Activated naive CD8-positive, alpha-beta T cell treated with anti-CD3 and anti-CD28 coated beads, Interleukin-2, amount 50 U/mL, for 16 hours (primary cell): ENCODE results near the gene GTF2H3.
"Not testable (repeated sequence)": the region's sequence is repeated elsewhere in the genome, so short reads cannot be mapped to it uniquely, and the experiment has no call there.

Source experiments
- DNase-seq: peaks from one replicate; pipeline ENCODE4 v3.0.0-alpha.2; 2020; ENCODE audit warnings: low read depth, low spot score

Gene GTF2H3

GRCh38 chr12:123633379-123634141 lies at the start of gene GTF2H3, which contains the start of gene EIF2B1:
GTF2H3 (plus strand) TSS chr12:123633829; CDS start chr12:123633860, 31 bp downstream.
EIF2B1 (minus strand) TSS chr12:123633686; CDS start chr12:123633557, 129 bp downstream.
- peak; percentile 93 for DNase-seq

- DNase-seq, result no peak
These were observed 41.7 kb upstream of the GTF2H3 start for GRCh38 chr12:123591702-123592481.

GRCh38 chr12:123595729-123596128 lies 37.9 kb upstream of the GTF2H3 start:
- DNase-seq, result no peak

- no peak for DNase-seq
These were observed 36.5 kb upstream of the GTF2H3 start for GRCh38 chr12:123597100-123597499.

- DNase-seq, result no peak
These were observed 35.1 kb upstream of the GTF2H3 start for GRCh38 chr12:123598522-123598921.

- DNase-seq, result no peak
These were observed 34.3 kb upstream of the GTF2H3 start for GRCh38 chr12:123599310-123599709.

- no peak for DNase-seq
These were observed 33.9 kb upstream of the GTF2H3 start for GRCh38 chr12:123599721-123600120.

GRCh38 chr12:123601602-123602489 lies 31.8 kb upstream of the GTF2H3 start, which contains the start of gene DDX55:
DDX55 (plus strand) TSS chr12:123602099; CDS start chr12:123602149, 50 bp downstream.
- DNase-seq, result peak; percentile 70

- no peak for DNase-seq
These were observed 30.9 kb upstream of the GTF2H3 start for GRCh38 chr12:123602651-123603195.

- not testable (repeated sequence) for DNase-seq
These were observed 30.1 kb upstream of the GTF2H3 start for GRCh38 chr12:123603495-123603894.

- DNase-seq, result no peak
These were observed 25.9 kb upstream of the GTF2H3 start for GRCh38 chr12:123607756-123608155.

GRCh38 chr12:123608182-123608581 lies 25.4 kb upstream of the GTF2H3 start:
- DNase-seq, result no peak

- DNase-seq, result no peak
These were observed 19.5 kb upstream of the GTF2H3 start for GRCh38 chr12:123614110-123614509.

GRCh38 chr12:123614531-123614930 lies 19.1 kb upstream of the GTF2H3 start:
- no peak for DNase-seq

- DNase-seq, result no peak
These were observed 16.5 kb upstream of the GTF2H3 start for GRCh38 chr12:123617144-123617543.

- DNase-seq, result no peak
These were observed 16.0 kb upstream of the GTF2H3 start for GRCh38 chr12:123617580-123617979.

GRCh38 chr12:123621101-123621500 lies 12.5 kb upstream of the GTF2H3 start:
- no peak for DNase-seq

GRCh38 chr12:123621619-123622530 lies 11.8 kb upstream of the GTF2H3 start:
- no peak for DNase-seq

GRCh38 chr12:123634142-123634561 lies 523 bp downstream of the GTF2H3 start:
- no peak for DNase-seq

GRCh38 chr12:123643911-123644310 lies 10.3 kb downstream of the GTF2H3 start:
- DNase-seq, result no peak
